ENCODE results near the gene RPL31. TPM values are rescaled to one million over a fixed set of nuclear protein-coding genes. Genes with fewer than 3 reads are reported as not detected.
A peak's percentile ranks its signal among the peaks of the same experiment; 100 is the strongest.

Gene RPL31
- 1,000 to 10,000 TPM; 4,155 to 6,073 (median 5,110) TPM for polyA plus RNA-seq (ENCODE audit: low read depth in 6 of 6)

GRCh38 chr2:101001691-101002561, at the start of gene RPL31:
RPL31 (plus strand) TSS chr2:101002289; CDS start chr2:101002702, 413 bp downstream.
- Mint-ChIP-seq H3K27ac (peak within 1 kb of the TSS; percentile 94 to 99 (median 96)), H3K4me1 (peaks cover 34 to 47% (median 46%) of the 10 kb centered on the region in 3 donors), H3K36me3 (peaks cover 19 to 22% of the 10 kb centered on the region in 2 donors), H3K27me3 (peaks cover 0 to 5% (median 0%) of the 10 kb centered on the region in 3 donors), H3K9me3 (no peaks in the 10 kb centered on the region), H3K4me3 (peak within 1 kb of the TSS; percentile 87 to 100 (median 96))
- ATAC-seq (ENCODE audit: low read depth in 2 of 2) (peak; percentile 96 to 97), DNase-seq (peak; percentile 92)

GRCh38 chr2:100952512-100952911, 49.6 kb upstream of the RPL31 start:
- Mint-ChIP-seq H3K27ac (no peak overlapping the region), H3K36me3 (peaks cover 0 to 5% of the 10 kb centered on the region in 2 donors), H3K4me1 (no peaks in the 10 kb centered on the region), H3K9me3 (peaks cover 0 to 4% (median 0%) of the 10 kb centered on the region in 7 donors), H3K4me3 (no peak overlapping the region), H3K27me3 (peaks cover 10 to 22% (median 15%) of the 10 kb centered on the region in 3 donors)
- ATAC-seq (ENCODE audit: low read depth in 2 of 2) = no peak
- DNase-seq = no peak

- DNase-seq (no peak), ATAC-seq (ENCODE audit: low read depth in 2 of 2) (no peak)
- H3K9me3 Mint-ChIP-seq = peaks cover 0 to 4% (median 0%) of the 10 kb centered on the region in 7 donors
- H3K4me3 Mint-ChIP-seq = no peak overlapping the region
- no peaks in the 10 kb centered on the region for H3K4me1 Mint-ChIP-seq
- H3K36me3 Mint-ChIP-seq = peaks cover 0 to 5% of the 10 kb centered on the region in 2 donors
- H3K27me3 Mint-ChIP-seq = peaks cover 14 to 29% (median 21%) of the 10 kb centered on the region in 3 donors
- H3K27ac Mint-ChIP-seq = no peak overlapping the region
Measured at GRCh38 chr2:100953406-100954043, 48.6 kb upstream of the RPL31 start.

- Mint-ChIP-seq H3K9me3 (peaks cover 0 to 4% (median 0%) of the 10 kb centered on the region in 7 donors), H3K4me3 (no peak overlapping the region), H3K36me3 (peaks cover 0 to 5% of the 10 kb centered on the region in 2 donors), H3K27ac (peak overlapping the region in 1 of 6 donors; percentile 20), H3K4me1 (no peaks in the 10 kb centered on the region), H3K27me3 (peaks cover 10 to 25% (median 21%) of the 10 kb centered on the region in 3 donors)
- no peak for DNase-seq
- no peak for ATAC-seq (ENCODE audit: low read depth in 2 of 2)
Measured at GRCh38 chr2:100954044-100954420, 48.1 kb upstream of the RPL31 start.

GRCh38 chr2:100955226-100955625, 46.9 kb upstream of the RPL31 start:
- H3K9me3 Mint-ChIP-seq = peaks cover 0 to 4% (median 0%) of the 10 kb centered on the region in 7 donors
- no peak for DNase-seq
- no peak for ATAC-seq (ENCODE audit: low read depth in 2 of 2)
- H3K36me3 Mint-ChIP-seq = peaks cover 0 to 5% of the 10 kb centered on the region in 2 donors
- H3K27me3 Mint-ChIP-seq = peaks cover 8 to 21% (median 20%) of the 10 kb centered on the region in 3 donors
- no peaks in the 10 kb centered on the region for H3K4me1 Mint-ChIP-seq
- no peak overlapping the region for H3K27ac Mint-ChIP-seq
- H3K4me3 Mint-ChIP-seq = no peak overlapping the region

- peaks cover 8 to 21% (median 20%) of the 10 kb centered on the region in 3 donors for H3K27me3 Mint-ChIP-seq
- no peak for ATAC-seq (ENCODE audit: low read depth in 2 of 2)
- H3K9me3 Mint-ChIP-seq = peaks cover 0 to 4% (median 0%) of the 10 kb centered on the region in 7 donors
- H3K27ac Mint-ChIP-seq = no peak overlapping the region
- H3K36me3 Mint-ChIP-seq = peaks cover 0 to 5% of the 10 kb centered on the region in 2 donors
- no peak overlapping the region for H3K4me3 Mint-ChIP-seq
- no peaks in the 10 kb centered on the region for H3K4me1 Mint-ChIP-seq
- no peak for DNase-seq
Measured at GRCh38 chr2:100956081-100956480, 46.0 kb upstream of the RPL31 start.

GRCh38 chr2:100957996-100958653, 44.0 kb upstream of the RPL31 start:
- peaks cover 8 to 21% (median 20%) of the 10 kb centered on the region in 3 donors for H3K27me3 Mint-ChIP-seq
- no peaks in the 10 kb centered on the region for H3K4me1 Mint-ChIP-seq
- peaks cover 0 to 5% of the 10 kb centered on the region in 2 donors for H3K36me3 Mint-ChIP-seq
- peaks cover 0 to 4% (median 0%) of the 10 kb centered on the region in 7 donors for H3K9me3 Mint-ChIP-seq
- no peak overlapping the region for H3K27ac Mint-ChIP-seq
- ATAC-seq (ENCODE audit: low read depth in 2 of 2) (no peak), DNase-seq (no peak)
- no peak overlapping the region for H3K4me3 Mint-ChIP-seq

GRCh38 chr2:100959225-100959880, 42.7 kb upstream of the RPL31 start:
- Mint-ChIP-seq H3K4me3 (no peak overlapping the region), H3K27ac (no peak overlapping the region), H3K36me3 (peaks cover 0 to 5% of the 10 kb centered on the region in 2 donors), H3K9me3 (peaks cover 0 to 4% (median 0%) of the 10 kb centered on the region in 7 donors), H3K4me1 (no peaks in the 10 kb centered on the region), H3K27me3 (peaks cover 4 to 21% (median 20%) of the 10 kb centered on the region in 3 donors)
- ATAC-seq (ENCODE audit: low read depth in 2 of 2) = no peak
- no peak for DNase-seq

- no peak for ATAC-seq (ENCODE audit: low read depth in 2 of 2)
- no peak for DNase-seq
- Mint-ChIP-seq H3K36me3 (peaks cover 0 to 5% of the 10 kb centered on the region in 2 donors), H3K27ac (no peak overlapping the region), H3K9me3 (peaks cover 0 to 4% (median 0%) of the 10 kb centered on the region in 7 donors), H3K4me3 (no peak overlapping the region), H3K27me3 (peaks cover 4 to 20% (median 20%) of the 10 kb centered on the region in 3 donors), H3K4me1 (no peaks in the 10 kb centered on the region)
Measured at GRCh38 chr2:100960688-100961087, 41.4 kb upstream of the RPL31 start.

GRCh38 chr2:100962366-100963025, 39.6 kb upstream of the RPL31 start:
- H3K4me1 Mint-ChIP-seq = no peaks in the 10 kb centered on the region
- H3K36me3 Mint-ChIP-seq = no peaks in the 10 kb centered on the region
- ATAC-seq (ENCODE audit: low read depth in 2 of 2) = no peak
- H3K4me3 Mint-ChIP-seq = no peak overlapping the region
- H3K27ac Mint-ChIP-seq = no peak overlapping the region
- H3K9me3 Mint-ChIP-seq = no peaks in the 10 kb centered on the region
- no peak for DNase-seq
- H3K27me3 Mint-ChIP-seq = peaks cover 4 to 8% (median 6%) of the 10 kb centered on the region in 3 donors

- H3K27ac Mint-ChIP-seq = no peak overlapping the region
- H3K36me3 Mint-ChIP-seq = no peaks in the 10 kb centered on the region
- ATAC-seq (ENCODE audit: low read depth in 2 of 2) = no peak
Measured at GRCh38 chr2:100963026-100963375, 39.1 kb upstream of the RPL31 start.

GRCh38 chr2:100964222-100964621, 37.9 kb upstream of the RPL31 start:
- no peaks in the 10 kb centered on the region for H3K36me3 Mint-ChIP-seq
- H3K27me3 Mint-ChIP-seq = peaks cover 0 to 4% (median under 1%) of the 10 kb centered on the region in 3 donors
- no peaks in the 10 kb centered on the region for H3K4me1 Mint-ChIP-seq
- no peak overlapping the region for H3K27ac Mint-ChIP-seq
- DNase-seq (no peak), ATAC-seq (ENCODE audit: low read depth in 2 of 2) (no peak)
- no peaks in the 10 kb centered on the region for H3K9me3 Mint-ChIP-seq
- H3K4me3 Mint-ChIP-seq = no peak overlapping the region

More at GRCh38 chr2:100963026-100963375, 39.1 kb upstream of the RPL31 start:
- Mint-ChIP-seq H3K4me3 (no peak overlapping the region), H3K9me3 (no peaks in the 10 kb centered on the region), H3K4me1 (no peaks in the 10 kb centered on the region), H3K27me3 (peaks cover 6 to 7% (median 6%) of the 10 kb centered on the region in 3 donors)
- no peak for DNase-seq

All from naive B cell (primary cell).